Glutamatergic neuron (in vitro differentiated cells): ENCODE data around the gene ORC4. TPM values are rescaled to one million over a fixed set of nuclear protein-coding genes. Genes with fewer than 3 reads are reported as not detected.
"Not testable (repeated sequence)": the region's sequence is repeated elsewhere in the genome, so short reads cannot be mapped to it uniquely, and the experiment has no call there.

Experiments used
- DNase-seq: peaks from one replicate; pipeline ENCODE4 v3.0.0; 2022
- H3K27ac Mint-ChIP-seq: one replicate; pipeline ENCODE4 v1.8.0; 2020; ENCODE audit warnings: mild to moderate bottlenecking, mixed read lengths, inconsistent platforms; ENCODE audit not compliant: unreplicated experiment
- H3K27me3 Mint-ChIP-seq: one replicate; pipeline ENCODE4 v1.8.0; 2020; ENCODE audit warnings: mild to moderate bottlenecking, moderate library complexity, mixed read lengths, inconsistent platforms; ENCODE audit not compliant: unreplicated experiment
- H3K36me3 Mint-ChIP-seq: one replicate; pipeline ENCODE4 v1.8.0; 2020; ENCODE audit warnings: mild to moderate bottlenecking, mixed read lengths, inconsistent platforms; ENCODE audit not compliant: unreplicated experiment
- H3K4me1 Mint-ChIP-seq: one replicate; pipeline ENCODE4 v1.8.0; 2020; ENCODE audit warnings: mild to moderate bottlenecking, low read depth, mixed read lengths, inconsistent platforms; ENCODE audit not compliant: unreplicated experiment
- H3K4me3 Mint-ChIP-seq: one replicate; pipeline ENCODE4 v1.8.0; 2020; ENCODE audit warnings: mild to moderate bottlenecking, mixed read lengths, inconsistent platforms; ENCODE audit not compliant: unreplicated experiment
- H3K9me3 Mint-ChIP-seq: one replicate; pipeline ENCODE4 v1.8.0; 2020; ENCODE audit warnings: mild to moderate bottlenecking, moderate library complexity, mixed read lengths, inconsistent platforms; ENCODE audit not compliant: unreplicated experiment
- total RNA-seq: library from RNA; stranded (reverse); fragmentation: NEBNext Ultra II Directional; extraction: Animal tissue kit (Norgen Biotek cat#: 25700); gene quantifications from one replicate; pipeline ENCODE4 v1.2.1, GENCODE V29; 2021; ENCODE audit not compliant: unreplicated experiment
- TF ChIP-seq, protein P1 (sequence below): fragments of 200-600 bp; sonication (generic); IDR thresholded peaks from one replicate; pipeline ENCODE4 v1.5.0; 2021; ENCODE audit not compliant: partially characterized antibody, unreplicated experiment

The ORC4 gene
- total RNA-seq, 1 donor from 2014 or later, result 72.9 TPM

DNA sequence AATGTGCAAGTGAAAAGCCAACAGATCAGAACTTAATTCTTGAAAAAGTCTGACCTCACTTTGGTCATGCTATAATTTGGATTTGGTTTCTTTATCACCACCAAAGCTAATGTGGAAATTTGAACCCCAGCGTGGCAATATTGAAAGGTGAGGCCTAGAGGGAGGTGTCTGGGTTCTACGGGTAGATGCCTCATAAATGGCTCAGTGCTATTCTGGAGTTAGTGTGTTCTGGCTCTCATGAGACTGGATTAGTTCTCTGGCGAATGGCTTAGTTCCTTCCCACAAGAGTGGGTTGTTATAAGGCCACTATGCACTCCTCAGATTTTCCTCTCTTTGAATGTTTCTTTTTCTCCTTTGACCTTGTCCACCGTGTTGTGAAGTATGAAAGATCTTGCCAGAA lies 22.3 kb downstream of the ORC4 start:
- Mint-ChIP-seq H3K27me3 (peaks cover 2% of the 10 kb centered on the region), H3K9me3 (peaks cover 11% of the 10 kb centered on the region), H3K4me1 (peaks cover 9% of the 10 kb centered on the region), H3K4me3 (no peak overlapping the region), H3K36me3 (peaks cover 19% of the 10 kb centered on the region), H3K27ac (no peak overlapping the region)
- no peak for DNase-seq
- TF ChIP-seq, protein P1, sequence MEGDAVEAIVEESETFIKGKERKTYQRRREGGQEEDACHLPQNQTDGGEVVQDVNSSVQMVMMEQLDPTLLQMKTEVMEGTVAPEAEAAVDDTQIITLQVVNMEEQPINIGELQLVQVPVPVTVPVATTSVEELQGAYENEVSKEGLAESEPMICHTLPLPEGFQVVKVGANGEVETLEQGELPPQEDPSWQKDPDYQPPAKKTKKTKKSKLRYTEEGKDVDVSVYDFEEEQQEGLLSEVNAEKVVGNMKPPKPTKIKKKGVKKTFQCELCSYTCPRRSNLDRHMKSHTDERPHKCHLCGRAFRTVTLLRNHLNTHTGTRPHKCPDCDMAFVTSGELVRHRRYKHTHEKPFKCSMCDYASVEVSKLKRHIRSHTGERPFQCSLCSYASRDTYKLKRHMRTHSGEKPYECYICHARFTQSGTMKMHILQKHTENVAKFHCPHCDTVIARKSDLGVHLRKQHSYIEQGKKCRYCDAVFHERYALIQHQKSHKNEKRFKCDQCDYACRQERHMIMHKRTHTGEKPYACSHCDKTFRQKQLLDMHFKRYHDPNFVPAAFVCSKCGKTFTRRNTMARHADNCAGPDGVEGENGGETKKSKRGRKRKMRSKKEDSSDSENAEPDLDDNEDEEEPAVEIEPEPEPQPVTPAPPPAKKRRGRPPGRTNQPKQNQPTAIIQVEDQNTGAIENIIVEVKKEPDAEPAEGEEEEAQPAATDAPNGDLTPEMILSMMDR, result no peak

DNA sequence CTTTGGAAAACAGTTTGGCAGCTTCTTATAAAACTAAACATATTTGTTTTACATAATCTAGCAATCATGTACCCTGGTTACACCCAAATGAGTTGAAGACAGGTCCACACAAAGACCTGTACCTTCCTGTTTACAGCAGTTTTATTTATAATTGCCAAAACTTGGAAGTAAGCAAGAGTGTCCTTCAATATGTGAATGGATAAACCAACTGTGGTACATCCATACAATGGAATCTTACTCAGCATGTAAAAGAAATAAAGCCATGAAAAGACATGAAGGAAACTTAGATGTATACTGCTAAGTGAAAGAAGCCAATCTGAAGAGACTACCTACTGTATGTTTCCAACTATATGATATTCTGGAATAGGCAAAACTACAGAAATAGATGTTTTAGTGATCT lies 23.7 kb downstream of the ORC4 start:
- Mint-ChIP-seq H3K4me1 (peaks cover 9% of the 10 kb centered on the region), H3K9me3 (peaks cover 8% of the 10 kb centered on the region), H3K27me3 (no peaks in the 10 kb centered on the region), H3K27ac (no peak overlapping the region), H3K36me3 (peaks cover 12% of the 10 kb centered on the region), H3K4me3 (no peak overlapping the region)
- TF ChIP-seq, protein P1, result no peak
- DNase-seq, result no peak

DNA sequence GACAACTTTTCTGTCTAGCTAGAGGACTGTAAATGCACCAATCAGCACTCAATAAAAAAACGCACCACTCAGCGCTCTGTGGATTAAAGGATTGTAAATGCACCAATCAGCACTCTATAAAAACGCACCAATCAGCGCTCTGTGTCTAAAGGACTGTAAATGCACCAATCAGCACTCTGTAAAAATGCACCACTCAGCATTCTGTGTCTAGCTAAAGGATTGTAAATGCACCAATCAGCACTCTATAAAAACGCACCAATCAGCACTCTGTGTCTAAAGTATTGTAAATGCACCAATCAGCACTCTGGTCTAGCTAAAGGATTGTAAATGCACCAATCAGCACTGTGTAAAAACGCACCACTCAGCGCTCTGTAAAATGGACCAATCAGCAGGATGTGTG lies 25.6 kb downstream of the ORC4 start:
- H3K9me3 Mint-ChIP-seq, DNase-seq, H3K27me3 Mint-ChIP-seq, H3K4me3 Mint-ChIP-seq, H3K27ac Mint-ChIP-seq, H3K4me1 Mint-ChIP-seq: not testable (repeated sequence)
- H3K36me3 Mint-ChIP-seq, result peaks cover 12% of the 10 kb centered on the region

DNA sequence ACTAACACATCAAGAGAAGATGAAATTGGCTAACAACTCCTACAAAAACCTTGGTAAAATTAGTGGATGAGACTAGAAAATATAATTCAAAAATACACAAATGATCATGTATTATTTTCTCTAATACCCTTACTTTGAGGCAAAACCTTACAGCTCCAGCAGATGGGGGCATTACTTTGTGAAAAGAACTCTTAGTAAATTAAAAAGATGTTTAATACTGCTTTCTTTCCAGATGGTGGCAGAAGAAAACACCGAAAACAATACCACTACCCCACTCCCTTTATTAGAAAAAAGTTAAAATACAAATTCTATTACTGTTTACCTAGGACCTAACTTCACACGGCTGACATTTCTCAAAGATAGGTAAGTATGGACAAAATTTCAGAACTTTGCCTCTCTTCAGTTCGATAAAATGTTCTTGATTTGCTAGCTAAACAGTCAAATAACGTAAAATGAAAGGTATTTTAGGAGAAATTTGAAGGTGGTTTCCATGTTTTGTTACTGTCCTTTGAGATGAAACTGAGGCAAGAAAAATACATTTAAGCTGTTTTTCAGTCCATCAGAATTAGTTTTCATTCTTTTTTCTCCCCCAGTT lies 30.6 kb downstream of the ORC4 start:
- no peak for DNase-seq
- no peak overlapping the region for H3K27ac Mint-ChIP-seq

DNA sequence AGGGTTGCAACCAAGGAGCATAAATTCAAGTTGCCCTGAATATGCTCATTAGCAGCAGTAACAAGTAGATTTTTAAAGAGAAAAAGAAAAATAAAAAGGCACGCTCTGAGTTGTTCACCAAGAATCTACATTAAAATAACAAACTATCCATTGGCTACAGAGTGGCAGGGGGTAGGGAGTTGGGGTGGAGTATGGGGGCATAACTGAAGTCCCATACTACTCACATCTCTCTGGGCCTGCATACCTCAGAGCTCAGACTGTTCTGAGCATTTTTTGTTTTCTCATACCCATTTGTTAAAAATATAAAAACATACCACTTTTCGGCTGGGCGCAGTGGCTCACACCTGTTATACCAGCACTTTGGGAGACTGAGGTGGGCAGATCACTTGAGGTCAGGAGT lies 31.4 kb downstream of the ORC4 start:
- H3K36me3 Mint-ChIP-seq, result no peaks in the 10 kb centered on the region
- H3K4me3 Mint-ChIP-seq, result no peak overlapping the region
- no peak for DNase-seq
- H3K9me3 Mint-ChIP-seq, result no peaks in the 10 kb centered on the region
- no peaks in the 10 kb centered on the region for H3K4me1 Mint-ChIP-seq
- H3K27me3 Mint-ChIP-seq, result no peaks in the 10 kb centered on the region
- TF ChIP-seq, protein P1, result no peak
- H3K27ac Mint-ChIP-seq, result no peak overlapping the region

More for the DNA sequence above, 30.6 kb downstream of the ORC4 start:
- H3K27me3 Mint-ChIP-seq, result no peaks in the 10 kb centered on the region
- H3K36me3 Mint-ChIP-seq, result no peaks in the 10 kb centered on the region
- H3K4me1 Mint-ChIP-seq, result no peaks in the 10 kb centered on the region
- TF ChIP-seq, protein P1, result no peak
- no peaks in the 10 kb centered on the region for H3K9me3 Mint-ChIP-seq
- H3K4me3 Mint-ChIP-seq, result no peak overlapping the region
